ENCODE results near the gene MTX3. TPM values are rescaled to one million over a fixed set of nuclear protein-coding genes. Genes with fewer than 3 reads are reported as not detected.

MTX3 gene
- total and polyA plus RNA-seq, 4 donors: 2.3 to 7.6 (median 4.4) TPM

GRCh38 chr5:79976759-79977515 is 14.1 kb downstream of the MTX3 start:
- H3K9me3 ChIP-seq (ENCODE audit: control insufficient read depth in 4 of 4, low read length in 3 of 4): no peaks in the 10 kb centered on the region
- no peaks in the 10 kb centered on the region for H3K4me1 ChIP-seq (ENCODE audit: control insufficient read depth in 4 of 4, insufficient read depth in 4 of 4, low read length in 3 of 4)
- H3K4me3 ChIP-seq (ENCODE audit: low read depth in 1 of 3, low read length in 3 of 3): no peak overlapping the region
- 96% methylated on average over 7 of the region's 7 CpGs for WGBS
- DNase-seq (ENCODE audit: low spot score): no peak
- no peak overlapping the region for H3K27ac ChIP-seq (ENCODE audit: low read depth in 1 of 2, low read length in 2 of 2)
- H3K9ac ChIP-seq (ENCODE audit: low read depth in 1 of 2, low read length in 2 of 2): no peak overlapping the region
- no peaks in the 10 kb centered on the region for H3K27me3 ChIP-seq (ENCODE audit: control insufficient read depth in 4 of 4, insufficient read depth in 4 of 4, low read length in 3 of 4)
- TF ChIP-seq CTCF (IDR thresholded peaks at IDR 0.05; ENCODE audit: low read depth, low read length, missing input control): no peak
- TF ChIP-seq HNF4G (IDR thresholded peaks at IDR 0.05): no peak
- no peak for TF ChIP-seq JUND (IDR thresholded peaks at IDR 0.05)
- H3K36me3 ChIP-seq (ENCODE audit: control insufficient read depth in 4 of 4, insufficient read depth in 3 of 4, low read depth in 1 of 4, low read length in 3 of 4): peaks cover 2 to 16% (median 10%) of the 10 kb centered on the region in 4 donors

GRCh38 chr5:79975422-79975821 is 15.6 kb downstream of the MTX3 start:
- Histone ChIP-seq H3K9ac (ENCODE audit: low read depth in 1 of 2, low read length in 2 of 2) (no peak overlapping the region), H3K36me3 (ENCODE audit: control insufficient read depth in 4 of 4, insufficient read depth in 3 of 4, low read depth in 1 of 4, low read length in 3 of 4) (peaks cover 2 to 13% (median 9%) of the 10 kb centered on the region in 4 donors), H3K9me3 (ENCODE audit: control insufficient read depth in 4 of 4, low read length in 3 of 4) (no peaks in the 10 kb centered on the region), H3K4me3 (ENCODE audit: low read depth in 1 of 3, low read length in 3 of 3) (no peak overlapping the region), H3K27ac (ENCODE audit: low read depth in 1 of 2, low read length in 2 of 2) (no peak overlapping the region), H3K4me1 (ENCODE audit: control insufficient read depth in 4 of 4, insufficient read depth in 4 of 4, low read length in 3 of 4) (no peaks in the 10 kb centered on the region), H3K27me3 (ENCODE audit: control insufficient read depth in 4 of 4, insufficient read depth in 4 of 4, low read length in 3 of 4) (no peaks in the 10 kb centered on the region)
- no peak for DNase-seq (ENCODE audit: low spot score)
- TF ChIP-seq NR2F2 (IDR thresholded peaks at IDR 0.05) (no peak), RXRA (IDR thresholded peaks at IDR 0.05) (no peak), GABPA (IDR thresholded peaks at IDR 0.05 in 1 of 2, conservative IDR thresholded peaks at IDR 0.05 in 1 of 2) (no peak), ATF3 (IDR thresholded peaks at IDR 0.05) (no peak)
- 98% methylated on average over 5 of the region's 5 CpGs for WGBS

GRCh38 chr5:79974886-79975285 is 16.2 kb downstream of the MTX3 start:
- 95% methylated on average over 2 of the region's 2 CpGs for WGBS
- Histone ChIP-seq H3K4me1 (ENCODE audit: control insufficient read depth in 4 of 4, insufficient read depth in 4 of 4, low read length in 3 of 4) (no peaks in the 10 kb centered on the region), H3K27ac (ENCODE audit: low read depth in 1 of 2, low read length in 2 of 2) (no peak overlapping the region), H3K4me3 (ENCODE audit: low read depth in 1 of 3, low read length in 3 of 3) (no peak overlapping the region), H3K9me3 (ENCODE audit: control insufficient read depth in 4 of 4, low read length in 3 of 4) (no peaks in the 10 kb centered on the region), H3K36me3 (ENCODE audit: control insufficient read depth in 4 of 4, insufficient read depth in 3 of 4, low read depth in 1 of 4, low read length in 3 of 4) (peaks cover 2 to 13% (median 9%) of the 10 kb centered on the region in 4 donors), H3K27me3 (ENCODE audit: control insufficient read depth in 4 of 4, insufficient read depth in 4 of 4, low read length in 3 of 4) (no peaks in the 10 kb centered on the region), H3K9ac (ENCODE audit: low read depth in 1 of 2, low read length in 2 of 2) (no peak overlapping the region)
- TF ChIP-seq MAX (IDR thresholded peaks at IDR 0.05): no peak
- no peak for DNase-seq (ENCODE audit: low spot score)

GRCh38 chr5:79973996-79974395 is 17.1 kb downstream of the MTX3 start:
- no peaks in the 10 kb centered on the region for H3K27me3 ChIP-seq (ENCODE audit: control insufficient read depth in 4 of 4, insufficient read depth in 4 of 4, low read length in 3 of 4)

More at GRCh38 chr5:79973996-79974395, 17.1 kb downstream of the MTX3 start:
- no peak for DNase-seq (ENCODE audit: low spot score)
- TF ChIP-seq RXRA (IDR thresholded peaks at IDR 0.05) (no peak), FOXA1 (IDR thresholded peaks at IDR 0.05) (no peak), ZBTB33 (IDR thresholded peaks at IDR 0.05) (no peak), TAF1 (conservative IDR thresholded peaks at IDR 0.05) (no peak), RAD21 (IDR thresholded peaks at IDR 0.05) (no peak), ATF3 (IDR thresholded peaks at IDR 0.05) (no peak), NR2F2 (IDR thresholded peaks at IDR 0.05) (no peak), MAX (IDR thresholded peaks at IDR 0.05) (no peak), JUND (IDR thresholded peaks at IDR 0.05) (no peak), REST (IDR thresholded peaks at IDR 0.05) (no peak), HNF4G (IDR thresholded peaks at IDR 0.05) (no peak)
- no peak overlapping the region for H3K9ac ChIP-seq (ENCODE audit: low read depth in 1 of 2, low read length in 2 of 2)
- H3K36me3 ChIP-seq (ENCODE audit: control insufficient read depth in 4 of 4, insufficient read depth in 3 of 4, low read depth in 1 of 4, low read length in 3 of 4): peaks cover 2 to 11% (median 9%) of the 10 kb centered on the region in 4 donors
- 84% methylated on average over 3 of the region's 3 CpGs for WGBS
- H3K9me3 ChIP-seq (ENCODE audit: control insufficient read depth in 4 of 4, low read length in 3 of 4): no peaks in the 10 kb centered on the region
- H3K4me1 ChIP-seq (ENCODE audit: control insufficient read depth in 4 of 4, insufficient read depth in 4 of 4, low read length in 3 of 4): no peaks in the 10 kb centered on the region
- no peak overlapping the region for H3K27ac ChIP-seq (ENCODE audit: low read depth in 1 of 2, low read length in 2 of 2)
- H3K4me3 ChIP-seq (ENCODE audit: low read depth in 1 of 3, low read length in 3 of 3): no peak overlapping the region
